ENCODE results near the gene PRM1. TPM values are rescaled to one million over a fixed set of nuclear protein-coding genes. Genes with fewer than 3 reads are reported as not detected.

The PRM1 gene
- total and polyA plus RNA-seq, 4 experiments from 2014 or later: not detected

DNA sequence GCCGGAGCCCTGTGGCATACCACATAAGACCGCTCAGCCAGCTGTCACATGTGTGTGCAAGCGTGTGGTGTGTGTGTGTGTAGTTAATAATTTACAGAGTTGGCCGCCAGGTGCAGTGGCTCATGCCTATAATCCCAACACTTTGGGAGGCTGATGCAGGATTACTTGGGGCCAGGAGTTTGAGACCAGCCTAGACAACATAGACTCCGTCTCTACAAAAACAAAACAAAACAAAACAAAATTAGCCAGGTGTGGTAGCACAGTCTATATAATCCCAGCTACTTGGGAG lies 45.5 kb downstream of the PRM1 start:
- H3K27me3 ChIP-seq (ENCODE audit: insufficient read depth, low read length): no peaks in the 10 kb centered on the region
- ChIA-PET POLR2A (ENCODE audit: partially characterized antibody) (interaction anchor here (1.0 to 7.7 kb wide), 3 partner anchors 10 to 21 kb away, joined by 3 to 127 read pairs (median 5); partner anchors contain the start of gene SOCS1), CTCF (ENCODE audit: partially characterized antibody) (interaction anchor here (0.9 to 1.2 kb wide), 3 partner anchors 11 to 19 kb away, joined by 3 to 5 read pairs (median 4); no protein-coding TSS in a partner anchor)
- no peaks in the 10 kb centered on the region for H3K36me3 ChIP-seq (ENCODE audit: insufficient read depth, low read length)
- H3K4me3 ChIP-seq (ENCODE audit: low read length in 2 of 2): no peak overlapping the region
- H3K4me1 ChIP-seq (ENCODE audit: insufficient read depth, low read length): peaks cover 59% of the 10 kb centered on the region
- intact Hi-C loops (cut with micrococcal nuclease): no loop called here
- Mint-ChIP-seq H3K27me3 (no peaks in the 10 kb centered on the region), H3K4me3 (peak overlapping the region in 1 of 8 donors; percentile 8), H3K4me1 (peaks cover 34 to 54% (median 44%) of the 10 kb centered on the region in 4 donors), H3K9me3 (peaks cover 0 to 1% (median 0%) of the 10 kb centered on the region in 8 donors), H3K27ac (peak overlapping the region in 6 of 7 donors; percentile 32 to 93 (median 63)), H3K36me3 (no peaks in the 10 kb centered on the region)
- H3K9me3 ChIP-seq (ENCODE audit: control insufficient read depth in 1 of 2, low read length in 2 of 2): no peaks in the 10 kb centered on the region
- H3K27ac ChIP-seq (ENCODE audit: low read depth, low read length): no peak overlapping the region
- DNase-seq: no peak

DNA sequence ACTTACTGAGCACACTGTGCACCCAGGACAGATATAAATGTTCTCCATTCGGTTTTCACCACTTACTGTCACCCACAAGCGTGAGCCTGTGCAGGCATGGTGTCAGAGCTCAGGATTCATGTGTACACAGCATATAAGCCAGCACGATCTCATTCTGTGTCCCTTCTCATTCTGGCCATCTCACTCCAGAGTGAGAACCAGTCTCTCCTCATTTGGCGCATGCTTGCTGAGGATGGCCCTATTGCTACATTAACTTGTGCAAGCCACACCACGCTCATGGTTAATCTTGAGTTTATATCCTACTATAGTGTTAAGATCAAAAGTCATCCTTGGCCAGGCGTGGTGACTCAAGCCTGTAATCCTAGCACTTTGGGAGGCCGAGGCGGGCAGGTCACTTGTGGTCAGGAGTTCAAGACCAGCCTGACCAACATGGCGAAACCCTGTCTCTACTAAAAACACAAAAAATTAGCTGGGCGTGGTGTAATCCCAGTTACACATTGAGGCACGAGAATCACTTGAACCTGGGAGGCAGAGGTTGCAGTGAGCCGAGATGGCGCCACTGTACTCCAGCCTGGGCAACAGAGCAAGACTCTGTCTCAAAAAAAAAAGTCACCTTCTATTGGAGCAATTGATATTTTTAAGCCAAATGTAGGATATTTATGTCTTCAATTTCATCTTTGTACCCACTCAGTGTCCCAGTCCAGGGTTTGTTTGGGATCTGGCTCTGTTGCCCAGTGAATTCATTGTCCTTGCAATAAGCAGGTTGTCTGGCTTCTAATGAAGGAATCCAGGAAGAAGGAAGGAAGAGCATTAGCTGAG lies 46.0 kb downstream of the PRM1 start:
- Mint-ChIP-seq H3K9me3 (peaks cover 0 to 1% (median 0%) of the 10 kb centered on the region in 8 donors), H3K4me1 (peaks cover 30 to 57% (median 42%) of the 10 kb centered on the region in 4 donors), H3K36me3 (no peaks in the 10 kb centered on the region), H3K4me3 (peak overlapping the region in 4 of 8 donors; percentile 11 to 67 (median 32)), H3K27ac (peak overlapping the region; percentile 39 to 93 (median 81)), H3K27me3 (no peaks in the 10 kb centered on the region)
- ChIA-PET CTCF (ENCODE audit: partially characterized antibody) (interaction anchor here (0.9 to 2.9 kb wide), 4 partner anchors 11 to 20 kb away, joined by 4 to 17 read pairs (median 8); partner anchors contain the start of gene SOCS1), POLR2A (ENCODE audit: partially characterized antibody) (interaction anchor here (1.0 to 7.7 kb wide), 5 partner anchors 10 to 562 kb away, joined by 3 to 127 read pairs (median 5); partner anchors contain the start of genes SOCS1 and ZC3H7A)
- intact Hi-C loops (cut with micrococcal nuclease): no loop called here
- DNase-seq: no peak
- Histone ChIP-seq H3K27ac (ENCODE audit: low read depth, low read length) (no peak overlapping the region), H3K27me3 (ENCODE audit: insufficient read depth, low read length) (no peaks in the 10 kb centered on the region), H3K36me3 (ENCODE audit: insufficient read depth, low read length) (no peaks in the 10 kb centered on the region), H3K4me1 (ENCODE audit: insufficient read depth, low read length) (peaks cover 54% of the 10 kb centered on the region), H3K9me3 (ENCODE audit: control insufficient read depth in 1 of 2, low read length in 2 of 2) (no peaks in the 10 kb centered on the region), H3K4me3 (ENCODE audit: low read length in 2 of 2) (no peak overlapping the region)

DNA sequence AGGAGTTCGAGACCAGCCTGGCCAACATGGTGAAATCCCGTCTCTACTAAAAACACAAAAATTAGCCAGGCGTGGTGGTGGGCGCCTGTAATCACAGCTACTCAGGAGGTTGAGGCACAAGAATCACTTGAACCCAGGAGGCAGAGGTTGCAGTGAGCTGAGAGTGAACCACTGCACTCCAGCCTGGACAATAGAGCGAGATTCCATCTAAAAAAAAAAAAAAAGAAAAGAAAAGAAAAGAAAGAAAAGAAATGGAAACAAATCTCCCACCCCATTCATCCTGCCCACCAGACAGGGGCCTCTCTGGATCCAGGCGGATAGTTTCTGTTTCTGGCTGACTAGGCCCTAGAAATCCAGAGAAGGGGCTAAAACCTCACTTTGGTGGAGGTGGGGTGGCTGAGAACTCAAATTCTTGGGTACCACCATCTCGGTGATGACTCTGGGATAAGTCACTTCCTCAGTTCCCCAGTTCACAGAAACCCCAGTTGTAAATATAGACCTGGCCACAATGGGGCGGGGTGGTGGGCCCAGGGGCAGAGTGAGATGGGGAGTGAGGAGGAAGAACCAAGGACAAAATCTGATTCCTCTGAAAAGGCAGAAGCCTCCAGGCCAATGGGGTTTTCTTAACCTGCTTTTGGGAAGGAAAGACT lies 47.3 kb downstream of the PRM1 start:
- peak overlapping the region; percentile 60 to 84 (median 76) for H3K4me3 Mint-ChIP-seq
- Histone ChIP-seq H3K4me1 (ENCODE audit: insufficient read depth, low read length) (peaks cover 57% of the 10 kb centered on the region), H3K27ac (ENCODE audit: low read depth, low read length) (peak overlapping the region; percentile 73), H3K36me3 (ENCODE audit: insufficient read depth, low read length) (no peaks in the 10 kb centered on the region), H3K27me3 (ENCODE audit: insufficient read depth, low read length) (no peaks in the 10 kb centered on the region), H3K4me3 (ENCODE audit: low read length in 2 of 2) (peak overlapping the region in 1 of 2 donors; percentile 47), H3K9me3 (ENCODE audit: control insufficient read depth in 1 of 2, low read length in 2 of 2) (no peaks in the 10 kb centered on the region)
- no peaks in the 10 kb centered on the region for H3K27me3 Mint-ChIP-seq
- peak in 2 of 5 donors; percentile 17 to 54 for DNase-seq
- intact Hi-C loops (cut with micrococcal nuclease): loop anchor here (1.0 kb wide), 2 partner anchors 9 to 21 kb away; no protein-coding TSS in a partner anchor
- H3K36me3 Mint-ChIP-seq: no peaks in the 10 kb centered on the region
- peaks cover 33 to 69% (median 51%) of the 10 kb centered on the region in 4 donors for H3K4me1 Mint-ChIP-seq
- POLR2A ChIA-PET (ENCODE audit: partially characterized antibody): interaction anchor here (1.2 to 7.7 kb wide), 5 partner anchors 10 to 563 kb away, joined by 3 to 127 read pairs (median 23); partner anchors contain the start of genes SOCS1 and ZC3H7A
- CTCF ChIA-PET (ENCODE audit: partially characterized antibody): interaction anchor here (0.9 to 2.9 kb wide), 5 partner anchors 9 to 21 kb away, joined by 3 to 17 read pairs (median 6); partner anchors contain the start of gene SOCS1
- peaks cover 0 to 3% (median 0%) of the 10 kb centered on the region in 8 donors for H3K9me3 Mint-ChIP-seq
- H3K27ac Mint-ChIP-seq: peak overlapping the region; percentile 93 to 97 (median 96)

DNA sequence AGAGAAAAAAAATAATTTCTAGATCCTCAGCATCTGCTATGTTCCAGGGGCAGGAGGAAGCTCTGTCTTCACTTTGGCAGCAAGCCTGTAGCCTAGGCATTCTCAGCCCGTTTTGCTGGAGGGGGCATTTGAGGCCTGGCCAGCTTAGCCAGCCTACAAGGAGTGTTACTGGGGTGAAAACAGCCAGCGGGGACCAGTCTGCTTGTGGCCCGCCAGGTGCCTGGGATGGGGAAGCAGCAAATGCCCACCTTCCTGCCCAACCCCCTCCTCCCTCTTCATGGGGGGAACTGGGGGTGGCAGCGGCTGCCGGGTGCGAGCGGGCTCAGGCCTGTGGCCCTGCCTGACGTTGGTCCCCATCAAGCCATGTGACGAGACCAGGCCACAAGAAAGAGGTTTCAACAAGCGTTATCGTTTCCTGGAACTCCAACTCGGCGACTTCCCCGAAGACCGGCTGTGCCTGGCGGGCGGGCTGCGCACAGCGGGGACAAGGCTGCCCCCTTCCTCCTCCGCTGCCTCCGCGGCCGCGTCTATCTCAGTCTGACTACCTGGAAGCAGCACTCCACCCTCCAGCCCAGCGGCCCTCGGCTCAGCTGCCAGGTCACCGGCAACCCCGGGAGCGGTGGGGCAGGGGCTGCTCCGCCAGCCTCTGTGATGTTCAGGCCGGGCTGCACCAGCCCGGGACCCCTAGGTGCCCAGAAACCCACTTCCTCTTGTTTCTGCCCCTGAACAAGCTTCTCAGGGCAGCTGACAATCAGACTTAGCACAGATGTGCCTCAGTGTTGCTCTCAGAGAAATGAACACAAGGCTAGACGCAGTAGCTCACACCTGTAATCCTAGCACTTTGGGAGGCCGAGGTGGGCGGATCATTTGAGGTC lies 48.0 kb downstream of the PRM1 start:
- Histone ChIP-seq H3K36me3 (ENCODE audit: insufficient read depth, low read length) (no peaks in the 10 kb centered on the region), H3K4me1 (ENCODE audit: insufficient read depth, low read length) (peaks cover 57% of the 10 kb centered on the region), H3K4me3 (ENCODE audit: low read length in 2 of 2) (peak overlapping the region; percentile 7 to 47), H3K27ac (ENCODE audit: low read depth, low read length) (peak overlapping the region; percentile 73), H3K9me3 (ENCODE audit: control insufficient read depth in 1 of 2, low read length in 2 of 2) (no peaks in the 10 kb centered on the region), H3K27me3 (ENCODE audit: insufficient read depth, low read length) (no peaks in the 10 kb centered on the region)
- no peaks in the 10 kb centered on the region for H3K36me3 Mint-ChIP-seq
- H3K4me1 Mint-ChIP-seq: peaks cover 38 to 71% (median 55%) of the 10 kb centered on the region in 4 donors
- POLR2A ChIA-PET (ENCODE audit: partially characterized antibody): interaction anchor here (0.9 to 7.7 kb wide), 5 partner anchors 9 to 122 kb away, joined by 4 to 127 read pairs (median 23); partner anchors contain the start of gene SOCS1
- peaks cover 0 to 3% (median 0%) of the 10 kb centered on the region in 8 donors for H3K9me3 Mint-ChIP-seq
- peak; percentile 85 to 89 (median 86) for DNase-seq
- CTCF ChIA-PET (ENCODE audit: partially characterized antibody): interaction anchor here (0.9 to 2.9 kb wide), 5 partner anchors 9 to 22 kb away, joined by 3 to 17 read pairs (median 6); partner anchors contain the start of gene SOCS1
- peak overlapping the region; percentile 60 to 84 (median 76) for H3K4me3 Mint-ChIP-seq
- intact Hi-C loops (cut with micrococcal nuclease): loop anchor here (1.0 kb wide), 2 partner anchors 8 to 22 kb away; no protein-coding TSS in a partner anchor
- peak overlapping the region; percentile 93 to 97 (median 96) for H3K27ac Mint-ChIP-seq
- H3K27me3 Mint-ChIP-seq: no peaks in the 10 kb centered on the region

DNA sequence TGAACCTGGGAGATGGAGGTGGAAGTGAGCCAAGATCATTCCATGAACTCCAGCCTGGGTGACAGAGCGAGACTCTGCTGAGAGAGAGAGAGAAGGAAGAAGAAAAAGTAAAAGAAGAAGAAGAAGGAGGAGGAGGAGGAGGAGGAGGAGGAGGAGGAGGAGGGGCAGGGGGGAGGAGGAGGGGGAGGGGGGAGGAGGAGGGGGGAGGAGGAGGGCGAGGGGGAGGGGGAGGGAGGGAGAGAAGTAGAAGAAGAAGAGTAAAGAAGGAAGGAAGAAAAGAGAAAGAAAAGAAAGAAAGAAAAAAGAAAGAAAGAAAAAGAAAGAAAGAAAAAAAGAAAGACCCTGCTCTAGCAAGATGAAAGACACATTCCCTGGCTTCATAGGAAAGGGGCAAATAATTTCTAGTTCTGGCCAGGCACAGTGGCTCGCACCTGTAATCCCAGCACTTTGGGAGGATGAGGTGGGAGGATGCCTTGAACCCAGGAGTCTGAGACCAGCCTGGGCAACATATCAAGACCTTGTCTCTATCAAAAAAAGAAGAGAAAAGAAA lies 48.8 kb downstream of the PRM1 start:
- CTCF ChIA-PET (ENCODE audit: partially characterized antibody): interaction anchor here (2.7 to 2.9 kb wide), 2 partner anchors 8 to 23 kb away, joined by 10 to 17 read pairs; partner anchors contain the start of gene SOCS1

More for the DNA sequence above, 48.8 kb downstream of the PRM1 start:
- intact Hi-C loops (cut with micrococcal nuclease): no loop called here
- Mint-ChIP-seq H3K9me3 (peaks cover 0 to 3% (median 0%) of the 10 kb centered on the region in 8 donors), H3K4me3 (peak overlapping the region; percentile 60 to 84 (median 76)), H3K27ac (peak overlapping the region; percentile 93 to 97 (median 96)), H3K36me3 (no peaks in the 10 kb centered on the region), H3K27me3 (no peaks in the 10 kb centered on the region), H3K4me1 (peaks cover 38 to 71% (median 55%) of the 10 kb centered on the region in 4 donors)
- DNase-seq: no peak
- peak overlapping the region in 1 of 2 donors; percentile 47 for H3K4me3 ChIP-seq (ENCODE audit: low read length in 2 of 2)
- H3K9me3 ChIP-seq (ENCODE audit: control insufficient read depth in 1 of 2, low read length in 2 of 2): no peaks in the 10 kb centered on the region
- H3K27me3 ChIP-seq (ENCODE audit: insufficient read depth, low read length): no peaks in the 10 kb centered on the region
- no peaks in the 10 kb centered on the region for H3K36me3 ChIP-seq (ENCODE audit: insufficient read depth, low read length)
- POLR2A ChIA-PET (ENCODE audit: partially characterized antibody): interaction anchor here (0.9 to 7.7 kb wide), 3 partner anchors 19 to 122 kb away, joined by 4 to 127 read pairs (median 25); partner anchors contain the start of gene SOCS1
- H3K27ac ChIP-seq (ENCODE audit: low read depth, low read length): peak overlapping the region; percentile 73
- H3K4me1 ChIP-seq (ENCODE audit: insufficient read depth, low read length): peaks cover 57% of the 10 kb centered on the region
